A673 (cell line): ENCODE data around the gene HK2. TPM values are rescaled to one million over a fixed set of nuclear protein-coding genes. Genes with fewer than 3 reads are reported as not detected.

Experiments
- BruUV-seq: library from RNA; stranded (reverse); fragments of 400-500 nt; replicated peaks from 2 replicates; lab custom pipeline; 2021; lab: Mats Ljungman, UMichigan
- CTCF ChIA-PET: fragments of 300-600 bp; sonication (Branson Sonifier 250); formaldehyde crosslinking; loops from one replicate; lab custom pipeline; 2022; ENCODE audit warnings: antibody characterized with exemption; lab: Charles Lee
- POLR2A ChIA-PET: fragments of 300-600 bp; sonication (Branson Sonifier 250); formaldehyde crosslinking; loops from one replicate; lab custom pipeline; 2022; ENCODE audit warnings: antibody characterized with exemption; ENCODE audit not compliant: low non-redundant PET; lab: Charles Lee
- DNase-seq: peaks from one replicate; pipeline ENCODE4 v3.0.0-alpha.2; 2015; ENCODE audit warnings: low spot score
- H3K27ac ChIP-seq: fragments of 200-600 bp; sonication (generic); 2 replicates; pipeline ENCODE4 v1.5.1; 2016; ENCODE audit warnings: mixed run types, low read depth, mild to moderate bottlenecking, mixed read lengths, antibody characterized with exemption, low read length; ENCODE audit not compliant: poor library complexity, severe bottlenecking
- H3K27me3 ChIP-seq: fragments of 200-600 bp; sonication (generic); replicated peaks from 2 replicates; pipeline ENCODE4 v1.6.1; 2017; ENCODE audit warnings: mixed run types, low read depth, mild to moderate bottlenecking, mixed read lengths, antibody characterized with exemption, low read length; ENCODE audit not compliant: insufficient read depth, poor library complexity
- H3K36me3 ChIP-seq: fragments of 200-600 bp; sonication (generic); 2 replicates; pipeline ENCODE4 v1.6.1; 2016; ENCODE audit warnings: mixed run types, mild to moderate bottlenecking, mixed read lengths, antibody characterized with exemption, low read length; ENCODE audit not compliant: insufficient read depth, poor library complexity, severe bottlenecking
- H3K4me1 ChIP-seq: fragments of 200-600 bp; sonication (generic); 2 replicates; pipeline ENCODE4 v1.6.1; 2017; ENCODE audit warnings: mixed run types, mild to moderate bottlenecking, mixed read lengths, antibody characterized with exemption, low read length; ENCODE audit not compliant: insufficient read depth, poor library complexity, severe bottlenecking
- H3K4me3 ChIP-seq: fragments of 200-600 bp; sonication (generic); 2 replicates; pipeline ENCODE4 v1.5.1; 2016; ENCODE audit warnings: low read depth, mixed run types, mild to moderate bottlenecking, mixed read lengths, low read length; ENCODE audit not compliant: poor library complexity, severe bottlenecking
- H3K9me3 ChIP-seq: fragments of 200-600 bp; sonication (generic); 2 replicates; pipeline ENCODE4 v1.6.1; 2016; ENCODE audit warnings: mixed run types, low read depth, mild to moderate bottlenecking, mixed read lengths, antibody characterized with exemption, low read length; ENCODE audit not compliant: poor library complexity, severe bottlenecking
- EZH2 ChIP-seq: fragments of 200-600 bp; sonication (generic); IDR thresholded peaks from 2 replicates; pipeline ENCODE4 v1.6.1; 2017; ENCODE audit warnings: borderline replicate concordance, low read depth, mild to moderate bottlenecking, mixed read lengths, antibody characterized with exemption, low read length; ENCODE audit not compliant: poor library complexity, severe bottlenecking
- intact Hi-C: fragments of 100-400 bp; cut with micrococcal nuclease; formaldehyde crosslinking; loops from one replicate; pipeline ENCODE4 v1.10.0; 2022; ENCODE audit not compliant: unreplicated experiment
- total RNA-seq: library from RNA; stranded (reverse); gene quantifications from 2 replicates; pipeline ENCODE4 v1.2.3, GENCODE V29; 2021
- TF ChIP-seq, protein P1 (sequence below): fragments of 300-800, 200-600 bp; sonication (generic); conservative IDR thresholded peaks from 2 replicates; pipeline ENCODE4 v1.5.1; 2017; ENCODE audit warnings: low read depth, mild to moderate bottlenecking, antibody characterized with exemption, low read length, moderate library complexity, mixed read lengths

The HK2 gene
- total RNA-seq, 1 experiment from 2014 or later: 42.6 TPM

DNA sequence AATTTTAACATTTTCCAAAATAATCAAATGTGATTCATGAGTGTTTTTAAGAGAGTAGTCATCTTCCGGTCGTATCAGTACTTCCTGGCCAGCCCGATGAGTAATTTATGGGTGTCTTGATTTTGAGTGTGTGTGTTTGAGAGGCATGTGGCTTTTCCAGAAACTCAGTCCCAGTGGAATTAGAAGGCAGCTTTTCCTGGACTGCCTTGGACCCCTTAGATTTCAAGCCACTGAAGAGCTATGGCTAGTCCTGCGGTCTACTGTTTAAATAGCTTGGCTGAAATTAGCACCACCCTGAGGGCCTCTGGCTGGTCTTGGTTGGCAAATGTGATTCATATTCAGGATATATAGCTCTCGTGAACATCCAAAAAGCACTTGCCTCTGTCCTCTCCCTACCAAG is 59.4 kb downstream of the HK2 start:
- H3K36me3 ChIP-seq: peaks cover 31% of the 10 kb centered on the region
- TF ChIP-seq EZH2: no peak
- TF ChIP-seq, protein P1, sequence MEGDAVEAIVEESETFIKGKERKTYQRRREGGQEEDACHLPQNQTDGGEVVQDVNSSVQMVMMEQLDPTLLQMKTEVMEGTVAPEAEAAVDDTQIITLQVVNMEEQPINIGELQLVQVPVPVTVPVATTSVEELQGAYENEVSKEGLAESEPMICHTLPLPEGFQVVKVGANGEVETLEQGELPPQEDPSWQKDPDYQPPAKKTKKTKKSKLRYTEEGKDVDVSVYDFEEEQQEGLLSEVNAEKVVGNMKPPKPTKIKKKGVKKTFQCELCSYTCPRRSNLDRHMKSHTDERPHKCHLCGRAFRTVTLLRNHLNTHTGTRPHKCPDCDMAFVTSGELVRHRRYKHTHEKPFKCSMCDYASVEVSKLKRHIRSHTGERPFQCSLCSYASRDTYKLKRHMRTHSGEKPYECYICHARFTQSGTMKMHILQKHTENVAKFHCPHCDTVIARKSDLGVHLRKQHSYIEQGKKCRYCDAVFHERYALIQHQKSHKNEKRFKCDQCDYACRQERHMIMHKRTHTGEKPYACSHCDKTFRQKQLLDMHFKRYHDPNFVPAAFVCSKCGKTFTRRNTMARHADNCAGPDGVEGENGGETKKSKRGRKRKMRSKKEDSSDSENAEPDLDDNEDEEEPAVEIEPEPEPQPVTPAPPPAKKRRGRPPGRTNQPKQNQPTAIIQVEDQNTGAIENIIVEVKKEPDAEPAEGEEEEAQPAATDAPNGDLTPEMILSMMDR: no peak
- ChIA-PET CTCF (no interaction called here), POLR2A (no interaction called here)
- H3K4me1 ChIP-seq: peaks cover 3% of the 10 kb centered on the region
- no peaks in the 10 kb centered on the region for H3K9me3 ChIP-seq
- H3K4me3 ChIP-seq: no peak overlapping the region
- H3K27me3 ChIP-seq: no peaks in the 10 kb centered on the region
- DNase-seq: peak; percentile 21
- no peak overlapping the region for H3K27ac ChIP-seq
- no TSS peak for BruUV-seq
- intact Hi-C loops: no loop called here

DNA sequence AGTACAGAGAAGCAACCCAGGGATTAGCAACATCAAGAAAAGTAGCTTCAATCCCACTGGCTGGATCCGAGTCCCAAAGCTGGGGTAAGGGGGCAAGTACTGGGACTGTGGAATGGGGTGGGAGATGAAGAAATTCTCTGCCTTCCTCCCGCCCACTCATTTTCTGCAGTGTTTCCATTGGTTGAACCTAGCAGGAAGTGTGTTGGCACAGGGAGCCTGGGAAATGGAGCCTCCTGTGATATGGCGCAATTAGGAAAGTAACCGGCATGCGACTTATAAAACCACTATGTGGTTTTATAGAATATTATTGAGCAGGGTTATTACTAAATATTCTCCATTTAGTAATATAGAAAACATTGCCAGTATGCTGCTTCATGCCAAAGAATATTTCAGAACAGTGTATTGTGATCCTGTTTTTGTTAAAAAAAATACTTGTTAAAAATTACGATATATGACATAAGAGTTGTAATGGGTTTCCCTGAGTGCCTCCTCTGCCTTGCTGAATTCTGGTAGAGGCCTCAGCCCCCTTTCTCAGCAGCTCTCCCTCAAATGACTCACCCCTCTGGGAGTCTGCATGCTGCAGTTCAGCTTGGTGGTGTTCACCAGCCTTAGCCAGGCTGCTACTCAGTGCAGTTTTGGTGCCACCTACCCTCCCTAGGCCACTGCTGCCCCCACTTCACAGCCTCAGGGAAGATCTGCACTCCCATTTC is 60.5 kb downstream of the HK2 start:
- peak; percentile 39 for DNase-seq
- Histone ChIP-seq H3K4me3 (no peak overlapping the region), H3K4me1 (peaks cover 3% of the 10 kb centered on the region), H3K27ac (no peak overlapping the region), H3K36me3 (peaks cover 20% of the 10 kb centered on the region), H3K27me3 (no peaks in the 10 kb centered on the region), H3K9me3 (no peaks in the 10 kb centered on the region)
- TF ChIP-seq EZH2: no peak
- TF ChIP-seq, protein P1: no peak
- ChIA-PET CTCF (no interaction called here), POLR2A (no interaction called here)
- no TSS peak for BruUV-seq
- intact Hi-C loops: no loop called here

DNA sequence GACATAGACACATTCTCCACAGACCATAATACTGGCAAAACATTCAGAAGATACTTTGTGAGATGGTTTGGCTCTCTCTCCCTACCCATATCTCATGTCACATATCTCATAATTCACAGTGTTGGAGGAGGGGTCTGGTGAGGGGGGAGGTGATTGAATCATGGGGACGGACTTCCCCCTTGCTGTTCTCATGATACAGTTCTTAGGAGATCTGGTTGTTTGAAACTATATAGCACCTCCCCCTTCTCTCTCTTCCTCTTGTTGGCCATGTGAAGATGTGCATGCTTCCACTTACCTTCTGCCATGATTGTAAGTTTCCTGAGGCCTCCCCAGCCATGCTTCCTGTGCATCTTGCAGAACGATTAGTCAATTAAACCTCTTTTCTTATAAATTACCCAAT is 61.1 kb downstream of the HK2 start:
- Histone ChIP-seq H3K27ac (no peak overlapping the region), H3K27me3 (no peaks in the 10 kb centered on the region), H3K36me3 (peaks cover 15% of the 10 kb centered on the region), H3K4me3 (no peak overlapping the region), H3K9me3 (no peaks in the 10 kb centered on the region), H3K4me1 (peaks cover 3% of the 10 kb centered on the region)
- ChIA-PET CTCF (no interaction called here), POLR2A (no interaction called here)
- intact Hi-C loops: no loop called here
- no peak for DNase-seq
- BruUV-seq: no TSS peak
- TF ChIP-seq EZH2: no peak
- TF ChIP-seq, protein P1: no peak
